Stimulated activated effector memory CD8-positive, alpha-beta T cell treated with anti-CD3 and anti-CD28 coated beads, Interleukin-12 subunit alpha, Interleukin-12 subunit beta, amount 100 ng/mL, for 72 hours (primary cell): Measurements from ENCODE around the gene NPAS4.
"Not testable (repeated sequence)": the region's sequence is repeated elsewhere in the genome, so short reads cannot be mapped to it uniquely, and the experiment has no call there.

ENCODE experiments used
- ATAC-seq: fragments of 150-1000 bp; cut with Tn5 transposase; 2 replicates; pipeline ENCODE4 v1.10.0; 2021
- DNase-seq, 2 donors: peaks; one replicate each; pipeline ENCODE4 v3.0.0; 2021 to 2022; ENCODE audit warnings: low spot score in 2 of 2
- H3K27ac Mint-ChIP-seq: one replicate; pipeline ENCODE4 v1.8.0; 2022; ENCODE audit warnings: mild to moderate bottlenecking, mixed read lengths
- H3K36me3 Mint-ChIP-seq: one replicate; pipeline ENCODE4 v1.8.0; 2022; ENCODE audit warnings: mild to moderate bottlenecking, mixed read lengths
- H3K4me1 Mint-ChIP-seq: one replicate; pipeline ENCODE4 v1.8.0; 2022; ENCODE audit warnings: mixed read lengths
- H3K4me3 Mint-ChIP-seq: one replicate; pipeline ENCODE4 v1.8.0; 2022; ENCODE audit warnings: mild to moderate bottlenecking, mixed read lengths
- H3K9me3 Mint-ChIP-seq: one replicate; pipeline ENCODE4 v1.8.0; 2022; ENCODE audit warnings: mixed read lengths

Gene NPAS4

DNA sequence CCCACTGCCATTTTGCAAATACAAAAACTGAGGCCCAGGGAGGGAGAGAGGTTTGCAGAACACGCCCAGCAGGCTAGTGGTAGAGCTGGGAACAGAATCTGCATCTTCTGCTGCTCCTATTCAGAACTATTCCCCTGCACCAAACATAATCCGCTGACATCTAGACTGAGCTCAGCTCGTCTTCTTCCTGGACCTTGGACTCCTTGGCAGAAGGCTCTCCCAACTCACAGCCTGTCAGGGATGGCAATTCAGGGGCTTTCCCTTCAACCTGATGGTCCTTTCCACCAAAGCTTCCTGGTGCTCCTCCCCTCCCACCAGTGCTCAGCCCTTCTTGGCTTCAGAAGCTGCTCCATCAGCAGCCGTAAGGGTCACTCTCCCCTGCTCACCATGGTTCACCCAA lies 9.5 kb upstream of the NPAS4 start:
- Mint-ChIP-seq H3K27ac (no peak overlapping the region), H3K36me3 (no peaks in the 10 kb centered on the region), H3K4me1 (peaks cover 6% of the 10 kb centered on the region), H3K4me3 (no peak overlapping the region), H3K9me3 (no peaks in the 10 kb centered on the region)
- no peak for ATAC-seq
- DNase-seq, result no peak

DNA sequence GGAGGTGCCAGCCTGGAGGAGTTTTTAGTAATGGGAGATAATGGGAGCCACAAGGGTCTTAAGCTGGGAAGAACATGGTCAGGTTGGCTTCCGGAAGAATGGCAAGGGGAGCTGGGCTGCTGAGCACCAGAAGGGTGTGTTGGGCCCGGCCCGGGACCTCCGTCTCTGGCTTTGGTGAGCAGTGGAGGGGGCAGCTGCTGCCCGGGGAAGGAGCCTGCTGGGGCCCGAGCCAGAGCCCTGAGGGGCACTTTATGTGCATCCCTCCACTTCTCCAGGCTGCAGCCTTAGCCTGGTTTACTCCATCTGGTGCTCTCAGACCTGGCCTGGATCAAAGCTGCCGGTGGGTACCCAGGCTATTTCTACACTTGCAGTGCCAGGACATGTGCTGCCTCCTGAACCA lies 8.7 kb upstream of the NPAS4 start:
- H3K27ac Mint-ChIP-seq, result no peak overlapping the region
- DNase-seq (no peak), ATAC-seq (no peak)
- no peaks in the 10 kb centered on the region for H3K36me3 Mint-ChIP-seq
- peaks cover 13% of the 10 kb centered on the region for H3K4me1 Mint-ChIP-seq
- no peaks in the 10 kb centered on the region for H3K9me3 Mint-ChIP-seq
- H3K4me3 Mint-ChIP-seq, result no peak overlapping the region

DNA sequence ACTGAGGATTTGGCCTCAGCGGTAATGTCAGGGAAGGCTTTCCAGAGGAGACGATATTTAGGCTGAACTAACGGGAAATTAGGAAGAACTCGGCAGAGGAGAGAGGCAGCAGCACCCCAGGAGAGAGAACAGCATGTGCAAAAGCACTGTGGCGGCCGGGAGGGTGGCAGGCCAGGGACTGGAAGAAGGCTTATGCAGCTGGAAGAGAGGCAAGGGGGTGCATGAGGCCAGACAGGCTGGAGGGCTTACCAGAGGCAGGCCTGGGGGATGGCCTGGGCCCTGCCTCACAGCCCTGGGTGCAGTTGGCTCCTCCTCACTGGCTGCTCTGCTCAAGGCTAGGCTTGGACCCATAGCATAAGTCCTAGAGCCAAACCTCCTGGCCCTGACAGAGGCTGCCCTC lies 7.7 kb upstream of the NPAS4 start:
- Mint-ChIP-seq H3K36me3 (no peaks in the 10 kb centered on the region), H3K9me3 (no peaks in the 10 kb centered on the region), H3K4me3 (no peak overlapping the region), H3K27ac (no peak overlapping the region), H3K4me1 (peaks cover 23% of the 10 kb centered on the region)
- no peak for ATAC-seq
- no peak for DNase-seq

DNA sequence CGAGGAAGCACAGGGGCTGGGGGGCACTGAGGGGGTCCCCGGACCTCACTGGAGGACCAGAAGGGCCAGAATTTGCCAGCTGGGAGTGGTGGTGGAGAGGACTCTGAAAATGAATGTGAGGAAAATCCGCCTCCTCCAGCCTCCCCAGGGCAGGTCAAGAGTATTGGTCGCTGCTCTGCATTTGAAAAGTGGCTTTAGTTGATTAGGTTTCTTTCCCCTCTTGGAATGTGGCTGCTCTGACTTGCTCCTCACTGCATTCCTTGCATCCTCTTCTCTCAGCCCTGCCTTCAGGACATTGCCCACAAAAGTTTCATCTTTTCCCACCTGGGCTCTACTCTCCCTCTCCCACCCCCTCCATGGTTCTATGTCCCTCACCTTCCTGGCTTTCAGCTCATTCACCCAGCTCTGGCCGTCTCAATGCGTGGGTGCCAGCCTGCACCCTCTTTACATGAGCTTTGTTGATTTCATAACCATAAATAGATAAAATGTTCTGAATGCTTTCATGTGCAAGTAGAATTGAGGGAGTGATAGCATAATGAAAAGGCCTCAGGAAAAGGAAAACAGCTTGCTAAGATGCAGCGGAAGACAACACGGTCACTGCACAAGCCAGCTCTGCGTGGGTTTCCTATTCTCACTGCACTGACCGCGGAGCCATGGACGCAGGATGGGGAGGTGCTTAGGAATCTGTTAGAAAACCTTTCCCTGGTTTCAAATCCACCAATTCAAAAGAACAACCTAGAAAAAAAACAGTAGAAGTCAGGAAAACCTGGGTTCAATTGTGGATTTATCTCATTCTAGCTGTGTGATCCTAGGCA lies 6.5 kb upstream of the NPAS4 start:
- no peak for ATAC-seq
- peaks cover 4% of the 10 kb centered on the region for H3K36me3 Mint-ChIP-seq
- H3K4me1 Mint-ChIP-seq, result peaks cover 28% of the 10 kb centered on the region
- H3K9me3 Mint-ChIP-seq, result peaks cover 4% of the 10 kb centered on the region
- no peak for DNase-seq
- H3K27ac Mint-ChIP-seq, result no peak overlapping the region
- H3K4me3 Mint-ChIP-seq, result no peak overlapping the region

DNA sequence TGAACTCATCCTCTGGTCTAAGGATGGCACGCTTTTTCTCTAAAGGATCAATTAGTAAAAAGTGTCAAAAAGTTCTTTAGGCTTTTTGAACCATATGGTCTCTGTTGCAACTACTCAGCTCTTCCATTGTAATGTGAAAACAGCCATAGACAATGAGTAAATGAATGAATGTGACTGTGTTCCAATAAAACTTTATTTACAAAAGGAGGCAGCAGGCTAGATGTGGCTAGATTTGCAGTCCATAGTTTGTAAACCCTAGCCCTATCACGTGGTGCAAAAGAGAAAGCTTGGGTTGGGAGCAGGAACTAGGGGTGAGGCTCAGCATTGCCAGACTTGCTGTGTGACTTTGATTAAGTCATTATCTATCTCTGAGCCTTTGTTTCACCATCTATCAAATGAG lies 5.4 kb upstream of the NPAS4 start:
- Mint-ChIP-seq H3K27ac (no peak overlapping the region), H3K36me3 (peaks cover 4% of the 10 kb centered on the region), H3K4me1 (peaks cover 32% of the 10 kb centered on the region), H3K9me3 (peaks cover 4% of the 10 kb centered on the region), H3K4me3 (no peak overlapping the region)
- DNase-seq, result no peak
- no peak for ATAC-seq

DNA sequence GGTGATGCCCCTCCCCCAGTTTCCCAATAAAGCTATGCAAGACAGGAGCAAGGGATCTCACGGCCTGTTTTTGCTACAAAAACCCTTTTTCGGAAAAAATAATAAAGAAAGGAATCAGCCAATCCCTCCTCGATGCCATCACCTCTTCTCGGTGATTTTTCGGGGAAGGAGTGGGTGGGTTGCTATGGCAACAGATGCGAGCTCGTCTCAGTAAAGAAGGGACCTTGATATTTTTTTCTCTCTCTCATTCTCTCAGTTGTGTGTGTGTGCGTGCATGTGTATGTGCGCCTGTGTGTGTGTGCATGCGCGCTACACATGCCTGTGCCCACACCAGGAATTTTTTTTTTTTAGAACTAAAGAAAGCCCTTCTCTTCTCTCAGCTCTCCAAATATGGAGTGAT lies 3.8 kb upstream of the NPAS4 start:
- no peak overlapping the region for H3K4me3 Mint-ChIP-seq
- no peak overlapping the region for H3K27ac Mint-ChIP-seq
- peaks cover 4% of the 10 kb centered on the region for H3K36me3 Mint-ChIP-seq
- H3K4me1 Mint-ChIP-seq, result peaks cover 32% of the 10 kb centered on the region
- no peak for ATAC-seq
- no peak for DNase-seq
- peaks cover 4% of the 10 kb centered on the region for H3K9me3 Mint-ChIP-seq

DNA sequence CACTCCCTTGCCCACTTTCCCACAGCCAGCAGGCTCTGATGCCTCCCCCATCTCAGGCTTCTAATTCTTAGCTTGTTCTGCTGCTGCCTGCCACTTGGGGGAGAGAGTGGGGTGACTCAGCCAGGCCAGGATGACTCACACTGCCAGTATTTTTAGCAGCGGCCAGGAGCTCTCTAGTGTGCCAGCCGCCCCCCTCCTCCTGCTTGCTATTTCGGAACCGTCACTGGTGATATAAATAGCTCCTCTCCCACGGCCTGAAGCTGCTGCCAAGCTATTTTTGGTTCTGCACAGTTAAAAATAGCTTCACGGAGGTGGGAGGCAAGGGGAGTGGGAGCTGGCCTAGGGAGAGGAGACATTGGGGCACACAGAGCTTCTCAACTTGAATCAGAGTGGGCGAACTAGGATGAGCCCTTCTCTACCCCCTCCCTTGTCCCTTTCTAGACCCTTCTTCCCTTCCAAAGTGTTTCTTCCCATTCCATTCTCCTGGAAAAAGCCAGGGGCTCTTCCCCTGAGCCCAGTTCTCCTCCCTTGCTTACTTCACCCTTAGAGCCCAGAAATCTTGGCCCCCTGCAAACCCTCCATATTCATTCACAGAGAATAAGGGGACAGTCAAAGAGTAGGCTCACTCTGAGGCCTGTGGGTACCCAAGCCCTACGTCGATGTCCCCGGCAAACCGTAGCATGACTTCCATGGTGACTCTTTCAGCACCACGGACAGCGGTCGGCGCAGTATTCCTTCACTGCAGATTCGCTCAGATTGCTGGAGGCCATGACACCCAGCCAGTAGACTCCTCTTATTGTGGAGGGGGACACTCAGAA lies 2.5 kb upstream of the NPAS4 start:
- peak; percentile 46 to 73 for DNase-seq
- Mint-ChIP-seq H3K4me3 (peak overlapping the region; percentile 30), H3K36me3 (peaks cover 11% of the 10 kb centered on the region), H3K27ac (peak overlapping the region; percentile 41), H3K4me1 (peaks cover 36% of the 10 kb centered on the region), H3K9me3 (peaks cover 4% of the 10 kb centered on the region)
- ATAC-seq, result peak; percentile 90

DNA sequence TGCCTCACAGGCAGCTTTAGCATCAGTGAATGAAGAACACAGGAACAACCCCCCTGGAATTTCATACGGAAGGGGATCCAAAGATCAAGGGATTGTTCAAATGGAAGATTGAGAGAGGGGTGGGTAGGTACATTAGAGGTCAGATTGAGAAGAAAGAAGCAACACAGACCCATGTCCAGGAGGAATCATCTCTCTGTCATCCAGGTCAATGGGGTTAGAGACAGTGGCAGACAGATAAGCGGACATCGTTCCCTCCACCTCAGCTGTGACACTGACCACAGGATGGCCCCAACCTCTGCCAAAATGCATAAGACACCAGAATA lies 1.9 kb upstream of the NPAS4 start:
- Mint-ChIP-seq H3K4me1 (peaks cover 36% of the 10 kb centered on the region), H3K27ac (peak overlapping the region; percentile 41), H3K36me3 (peaks cover 11% of the 10 kb centered on the region), H3K4me3 (peak overlapping the region; percentile 30), H3K9me3 (peaks cover 4% of the 10 kb centered on the region)
- ATAC-seq (no peak), DNase-seq (no peak)

DNA sequence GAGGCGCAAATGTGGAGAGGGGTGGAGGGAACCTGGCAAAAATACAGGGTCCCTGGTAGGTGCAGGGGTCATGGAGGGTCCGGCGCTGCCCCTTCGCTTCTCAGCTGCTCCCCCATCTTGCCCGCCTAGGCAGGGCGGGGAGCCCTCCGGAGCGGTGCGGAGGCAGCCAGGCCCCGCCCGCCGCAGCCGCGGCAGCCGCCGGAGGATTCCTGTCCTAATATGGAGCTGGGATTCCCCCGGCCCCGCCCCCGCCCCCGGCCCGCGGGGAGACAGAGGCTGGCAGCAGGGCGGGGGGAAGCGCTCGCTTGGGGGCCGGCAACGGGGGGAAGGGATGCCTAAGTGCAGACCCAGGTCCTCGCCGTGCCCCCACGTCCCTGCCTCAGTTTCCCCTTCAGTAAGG lies 1.0 kb upstream of the NPAS4 start:
- no peak overlapping the region for H3K4me3 Mint-ChIP-seq
- H3K4me1 Mint-ChIP-seq, result peaks cover 36% of the 10 kb centered on the region
- DNase-seq, result no peak
- H3K36me3 Mint-ChIP-seq, result peaks cover 11% of the 10 kb centered on the region
- no peak for ATAC-seq
- peaks cover 4% of the 10 kb centered on the region for H3K9me3 Mint-ChIP-seq
- H3K27ac Mint-ChIP-seq, result no peak overlapping the region

DNA sequence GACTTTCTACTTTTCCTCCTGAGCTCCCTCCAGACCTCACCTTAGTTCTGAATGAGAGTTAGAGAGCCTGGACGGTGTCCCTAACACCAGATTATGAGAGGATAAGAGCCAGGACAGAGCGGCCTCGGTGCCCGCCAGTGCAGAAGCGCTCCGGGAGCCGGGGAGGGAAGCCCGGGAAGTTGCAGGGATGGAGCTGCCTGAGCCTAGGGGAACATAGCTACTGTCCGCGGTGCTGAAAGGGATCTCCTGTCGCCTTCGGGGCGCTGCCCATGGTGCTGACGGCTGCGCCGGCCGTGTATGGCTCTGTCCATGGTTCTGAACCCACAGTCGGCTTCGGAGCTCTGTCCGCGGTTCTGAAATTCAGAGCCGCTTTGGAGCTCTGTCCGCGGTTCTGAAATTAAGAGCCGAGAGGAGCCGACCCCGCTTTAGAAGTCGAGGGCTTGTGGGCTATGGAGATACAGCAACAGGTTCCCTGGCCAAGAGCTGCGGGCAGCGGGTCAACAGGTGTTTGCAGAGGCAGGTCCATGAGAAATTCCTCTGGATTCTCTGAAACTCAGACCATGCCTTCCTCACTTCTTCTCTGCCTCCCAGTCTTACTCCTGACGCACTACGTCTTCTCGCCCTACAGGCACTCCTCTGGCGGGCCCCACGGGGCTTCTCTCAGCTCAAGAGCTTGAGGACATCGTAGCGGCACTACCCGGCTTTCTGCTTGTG lies 814 bp downstream of the NPAS4 start:
- Mint-ChIP-seq H3K9me3 (peaks cover 4% of the 10 kb centered on the region), H3K36me3 (peaks cover 11% of the 10 kb centered on the region), H3K4me3 (no peak overlapping the region), H3K4me1 (peaks cover 34% of the 10 kb centered on the region), H3K27ac (no peak overlapping the region)
- DNase-seq (peak; percentile 96 to 98), ATAC-seq (peak; percentile 66)

DNA sequence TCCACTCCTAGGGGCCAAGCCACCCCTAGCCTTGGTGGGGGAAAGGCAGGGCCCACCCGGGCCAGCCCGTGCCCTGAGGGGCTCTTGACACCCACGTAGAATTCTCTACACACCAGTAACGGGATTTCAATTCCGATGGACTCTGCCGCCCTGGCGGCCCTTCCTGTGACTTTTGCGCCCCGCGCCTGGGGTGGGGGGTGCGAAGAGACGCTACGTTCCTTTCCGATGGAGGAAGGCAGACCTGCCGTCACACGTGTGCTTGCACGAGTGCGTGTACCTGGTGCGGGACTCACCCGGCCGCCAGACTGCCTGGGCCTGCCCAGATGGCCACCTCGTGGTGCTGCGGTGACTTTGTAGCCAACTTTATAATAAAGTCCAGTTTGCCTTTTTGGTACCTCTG lies 5.5 kb downstream of the NPAS4 start:
- no peak overlapping the region for H3K27ac Mint-ChIP-seq
- H3K4me1 Mint-ChIP-seq, result peaks cover 5% of the 10 kb centered on the region
- no peak overlapping the region for H3K4me3 Mint-ChIP-seq
- ATAC-seq (no peak), DNase-seq (no peak)
- H3K36me3 Mint-ChIP-seq, result peaks cover 23% of the 10 kb centered on the region
- H3K9me3 Mint-ChIP-seq, result no peaks in the 10 kb centered on the region

DNA sequence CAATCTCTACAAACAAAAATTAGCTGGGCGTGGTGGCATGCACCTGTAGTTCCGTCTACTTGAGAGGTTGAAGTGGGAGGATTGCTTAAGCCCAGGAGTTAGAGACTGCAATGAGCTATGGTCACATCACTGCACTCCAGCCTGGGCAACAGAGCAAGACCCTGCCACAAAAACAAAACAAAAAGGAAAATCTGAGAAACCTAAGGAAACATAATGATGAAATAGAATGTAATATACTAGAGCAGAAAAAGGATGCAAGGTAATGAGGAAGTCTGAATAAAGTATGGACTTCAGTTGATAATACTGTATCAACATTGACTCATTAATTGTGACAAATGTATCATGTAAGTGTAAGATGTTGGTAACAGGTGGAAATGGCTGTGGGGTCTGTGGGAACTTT lies 8.1 kb downstream of the NPAS4 start:
- peaks cover 39% of the 10 kb centered on the region for H3K36me3 Mint-ChIP-seq
- H3K9me3 Mint-ChIP-seq, result no peaks in the 10 kb centered on the region
- no peak overlapping the region for H3K27ac Mint-ChIP-seq
- no peak overlapping the region for H3K4me3 Mint-ChIP-seq
- H3K4me1 Mint-ChIP-seq, result no peaks in the 10 kb centered on the region
- DNase-seq, result no peak
- no peak for ATAC-seq

DNA sequence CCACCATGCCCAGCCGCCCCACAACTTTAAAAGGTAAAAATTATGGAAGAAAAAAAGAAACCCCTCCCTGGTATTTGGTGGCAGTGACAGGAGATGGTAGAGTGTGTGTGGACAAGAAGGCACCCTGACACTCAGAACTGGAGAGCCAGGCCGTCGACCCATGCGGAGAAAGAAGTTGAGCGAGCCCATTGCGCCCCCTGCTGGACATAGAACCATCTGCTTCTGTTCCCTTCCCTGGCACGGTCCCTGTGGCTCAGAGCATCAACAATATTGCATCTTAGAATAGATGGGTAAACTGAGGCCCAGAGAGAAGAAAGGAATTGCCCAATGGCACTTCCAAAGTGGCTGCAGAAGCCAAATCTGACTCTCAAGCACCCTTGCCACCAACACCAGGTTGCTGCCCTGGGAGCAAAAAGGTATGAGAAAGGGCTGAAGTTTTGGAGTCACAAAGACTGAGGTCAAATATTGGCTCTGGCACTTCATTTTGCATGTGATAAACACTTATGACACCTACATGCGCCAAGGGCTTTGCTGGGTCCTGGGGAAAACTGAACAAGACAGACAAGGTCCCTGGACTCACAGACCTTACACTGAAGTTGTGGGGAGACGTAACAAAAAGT lies 9.3 kb downstream of the NPAS4 start:
- Mint-ChIP-seq H3K9me3 (no peaks in the 10 kb centered on the region), H3K4me3 (no peak overlapping the region), H3K4me1 (no peaks in the 10 kb centered on the region), H3K36me3 (peaks cover 50% of the 10 kb centered on the region), H3K27ac (no peak overlapping the region)
- ATAC-seq (peak; percentile 89), DNase-seq (peak; percentile 69 to 88)

DNA sequence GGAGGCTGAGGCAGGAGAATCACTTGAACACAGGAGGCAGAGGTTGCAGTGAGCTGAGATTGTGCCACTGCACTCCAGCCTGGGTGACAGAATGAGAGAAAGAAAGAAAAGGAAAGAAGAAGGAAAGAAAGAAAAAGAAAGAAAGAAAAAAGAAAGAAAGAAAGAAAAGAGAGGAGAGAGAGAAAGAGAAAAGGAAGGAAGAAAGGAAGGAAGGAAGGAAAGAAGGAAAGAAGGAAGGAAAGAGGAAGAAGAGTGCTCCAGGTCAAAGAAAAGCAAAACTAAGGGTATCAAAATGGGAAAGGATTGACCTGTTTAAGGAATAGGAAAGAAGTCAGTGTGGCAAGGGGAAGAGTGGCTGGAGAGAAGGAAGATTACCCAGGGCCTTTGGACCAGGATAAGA lies 10.5 kb downstream of the NPAS4 start:
- DNase-seq, H3K4me1 Mint-ChIP-seq, ATAC-seq, H3K4me3 Mint-ChIP-seq, H3K9me3 Mint-ChIP-seq, H3K27ac Mint-ChIP-seq: not testable (repeated sequence)
- peaks cover 62% of the 10 kb centered on the region for H3K36me3 Mint-ChIP-seq

DNA sequence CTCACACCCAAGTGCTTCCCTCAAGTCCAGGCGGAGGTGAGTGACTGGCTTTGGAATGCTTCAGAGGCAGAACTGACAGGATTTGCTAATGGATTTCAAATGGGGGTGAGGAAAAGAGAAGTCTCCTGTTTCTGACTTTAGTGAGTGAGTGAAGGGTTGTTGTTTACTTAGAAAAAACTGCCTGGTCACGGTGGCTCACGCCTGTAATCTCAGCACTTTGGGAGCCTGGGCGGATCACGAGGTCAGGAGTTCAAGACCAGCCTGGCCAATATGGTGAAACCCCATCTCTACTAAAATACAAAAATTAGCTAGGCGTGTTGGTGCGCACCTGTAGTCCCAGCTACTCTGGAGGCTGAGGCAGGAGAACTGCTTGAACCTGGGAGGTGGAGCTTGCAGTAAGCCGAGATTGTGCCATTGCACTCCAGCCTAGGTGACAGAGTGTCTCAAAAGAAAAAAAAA lies 11.1 kb downstream of the NPAS4 start:
- H3K27ac Mint-ChIP-seq, ATAC-seq, H3K4me1 Mint-ChIP-seq, DNase-seq, H3K9me3 Mint-ChIP-seq, H3K4me3 Mint-ChIP-seq: not testable (repeated sequence)
- peaks cover 68% of the 10 kb centered on the region for H3K36me3 Mint-ChIP-seq
